B cell (primary cell): Measurements from ENCODE around the gene PC. TPM values are rescaled to one million over a fixed set of nuclear protein-coding genes. Genes with fewer than 3 reads are reported as not detected.

Source experiments
- ATAC-seq: fragments of 200-7000 bp; cut with Tn5 transposase; one replicate; pipeline ENCODE4 v1.10.0; 2021; ENCODE audit warnings: low read depth, mild to moderate bottlenecking, moderate number of reproducible peaks, moderate library complexity
- CTCF ChIA-PET: fragments of 350-600 bp; sonication (Branson Sonifier 250); formaldehyde crosslinking; loops from one replicate; lab custom pipeline; 2021; ENCODE audit warnings: antibody characterized with exemption, inconsistent platforms; lab: Charles Lee
- POLR2A ChIA-PET: fragments of 350-600 bp; sonication (Branson Sonifier 250); formaldehyde crosslinking; loops from one replicate; lab custom pipeline; 2021; ENCODE audit warnings: antibody characterized with exemption; lab: Charles Lee
- DNase-seq: peaks from one replicate; pipeline ENCODE4 v3.0.0; 2013
- H2AFZ ChIP-seq: 2 replicates; pipeline ENCODE4 v1.6.1; 2012; ENCODE audit warnings: mild to moderate bottlenecking, low read depth, low read length; ENCODE audit not compliant: insufficient read depth, poor library complexity, severe bottlenecking
- H3K27ac ChIP-seq, 2 donors: 1 replicate in 1 of 2; 2 replicates in 1 of 2; pipeline ENCODE4 v1.5.1; 2012 to 2013; ENCODE audit warnings: low read length in 2 of 2, mild to moderate bottlenecking in 2 of 2, moderate library complexity in 1 of 2
- H3K27me3 ChIP-seq, 4 experiments: fragments of 200-600 bp in 1 of 4; sonication (generic) in 1 of 4; replicated peaks in 1 of 4; 1 replicate in 2 of 4; 2 replicates in 2 of 4; pipeline versions ENCODE4 v1.6.1 to v1.7.0; 2013 to 2016; ENCODE audit warnings: low read length in 3 of 4, mild to moderate bottlenecking in 2 of 4, mixed read lengths in 1 of 4, moderate library complexity in 1 of 4; ENCODE audit not compliant: insufficient read depth in 4 of 4, control insufficient read depth in 3 of 4; ENCODE audit errors: control extremely low read depth in 1 of 4
- H3K36me3 ChIP-seq, 2 experiments: replicated peaks in 1 of 2; 1 replicate in 1 of 2; 2 replicates in 1 of 2; pipeline versions ENCODE4 v1.6.1 to v1.7.1; 2013; ENCODE audit warnings: low read length in 1 of 2; ENCODE audit not compliant: insufficient read depth in 2 of 2, control insufficient read depth in 1 of 2; ENCODE audit errors: control extremely low read depth in 1 of 2, extremely low read depth in 1 of 2
- H3K4me1 ChIP-seq, 2 donors: fragments of 200-600 bp in 1 of 2; sonication (generic) in 1 of 2; 1 replicate in 1 of 2; 2 replicates in 1 of 2; pipeline versions ENCODE4 v1.5.1 to v1.6.1; 2013 to 2017; ENCODE audit warnings: low read length in 2 of 2; ENCODE audit not compliant: control insufficient read depth in 2 of 2, insufficient read depth in 2 of 2
- H3K4me2 ChIP-seq: replicated peaks from 2 replicates; pipeline ENCODE3; 2012; ENCODE audit warnings: mild to moderate bottlenecking, low read depth, low read length; ENCODE audit not compliant: poor library complexity, severe bottlenecking
- H3K4me3 ChIP-seq, 5 experiments: fragments of 200-600 bp in 1 of 5; sonication (generic) in 1 of 5; 1 replicate in 3 of 5; 2 replicates in 2 of 5; pipeline versions ENCODE4 v1.5.1 to v1.7.0; 2011 to 2016; ENCODE audit warnings: low read length in 4 of 5, mild to moderate bottlenecking in 4 of 5, low read depth in 2 of 5, control low read depth in 1 of 5, moderate library complexity in 1 of 5; ENCODE audit not compliant: insufficient read depth in 1 of 5; ENCODE audit errors: control extremely low read depth in 1 of 5, extremely low read depth in 1 of 5
- H3K79me2 ChIP-seq: fragments of 200-600 bp; sonication (generic); one replicate; pipeline ENCODE4 v1.6.0; 2016; ENCODE audit warnings: low read length; ENCODE audit not compliant: control insufficient read depth, insufficient read depth
- H3K9ac ChIP-seq: fragments of 200-600 bp; sonication (generic); 2 replicates; pipeline ENCODE4 v1.6.1; 2017; ENCODE audit warnings: mild to moderate bottlenecking, low read length, moderate library complexity
- H3K9me3 ChIP-seq, 3 donors: one replicate each; pipeline versions ENCODE4 v1.6.1 to v1.7.1; 2013; ENCODE audit warnings: low read length in 2 of 3; ENCODE audit not compliant: control insufficient read depth in 2 of 3, insufficient read depth in 1 of 3; ENCODE audit errors: control extremely low read depth in 1 of 3
- H4K20me1 ChIP-seq: 2 replicates; pipeline ENCODE4 v1.6.0; 2012; ENCODE audit warnings: mild to moderate bottlenecking, low read length; ENCODE audit not compliant: insufficient read depth, control insufficient read depth, poor library complexity, severe bottlenecking
- H3K27ac Mint-ChIP-seq: one replicate; pipeline ENCODE4 v1.8.0; 2021; ENCODE audit warnings: mixed read lengths
- H3K27me3 Mint-ChIP-seq: one replicate; pipeline ENCODE4 v1.8.0; 2021; ENCODE audit warnings: mixed read lengths
- H3K4me1 Mint-ChIP-seq: one replicate; pipeline ENCODE4 v1.8.0; 2021; ENCODE audit warnings: mixed read lengths
- H3K4me3 Mint-ChIP-seq: one replicate; pipeline ENCODE4 v1.8.0; 2021; ENCODE audit warnings: mixed read lengths
- H3K9me3 Mint-ChIP-seq: one replicate; pipeline ENCODE4 v1.8.0; 2022; ENCODE audit warnings: mixed read lengths; ENCODE audit not compliant: insufficient read depth
- EZH2 ChIP-seq: IDR thresholded peaks from 2 replicates; pipeline ENCODE4 v1.6.1; 2012; ENCODE audit warnings: borderline replicate concordance, low read depth, mild to moderate bottlenecking, moderate library complexity, low read length; ENCODE audit not compliant: insufficient read depth, poor library complexity, severe bottlenecking
- WGBS: methylation state at CpG from one replicate; pipeline ENCODE4 v1.1.5; 2013; ENCODE audit warnings: missing lambda C conversion rate; ENCODE audit not compliant: insufficient coverage; 5-methylcytosine and 5-hydroxymethylcytosine counted together
- intact Hi-C: fragments of 100-400 bp; cut with micrococcal nuclease; formaldehyde crosslinking; loops from one replicate; pipeline ENCODE4 v1.10.0; 2022
- polyA plus RNA-seq: library from polyadenylated mRNA; depleted of rRNA; stranded (reverse); fragments of >200 nt; gene quantifications from 2 replicates; pipeline ENCODE4 v1.2.3, GENCODE V29; 2012
- total RNA-seq, 2 donors: library from RNA; stranded (reverse); fragments of 120-200 nt in 1 of 2; gene quantifications; 1 replicate in 1 of 2; 2 replicates in 1 of 2; pipeline versions ENCODE4 v1.2.3 to v1.2.4, GENCODE V29; 2013 to 2022
- TF ChIP-seq, protein P1 (sequence below): fragments of 200-600 bp; IDR thresholded peaks from one replicate; pipeline ENCODE4 v1.8.0; 2022; ENCODE audit warnings: antibody characterized with exemption, mild to moderate bottlenecking

The PC gene
- total and polyA plus RNA-seq, 2 donors (not counting 1 experiment from before 2014, with no cell fraction given), result 1.5 to 4.4 TPM

DNA sequence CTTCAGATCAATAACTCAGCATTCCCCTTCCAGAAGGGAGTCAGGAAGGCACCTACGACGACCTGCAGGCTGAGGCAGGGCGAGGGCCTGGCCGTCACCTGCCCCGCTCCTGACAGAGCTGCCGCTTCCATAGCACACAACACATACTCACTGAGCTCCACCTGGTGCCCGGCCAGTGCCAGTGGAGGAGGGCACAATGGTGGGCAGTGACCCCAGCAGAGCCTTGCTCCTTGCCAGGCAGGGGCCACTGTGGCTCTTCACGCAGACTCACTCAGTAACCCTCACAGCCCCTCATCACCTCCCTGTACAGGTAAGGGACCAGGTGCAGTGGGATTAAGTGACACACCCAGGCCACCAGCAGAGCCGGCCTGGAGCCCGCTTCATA is 76.7 kb downstream of the PC start:
- POLR2A ChIA-PET, result interaction anchor here (0.5 to 0.6 kb wide), 2 partner anchors 224 to 347 kb away, joined by 4 to 5 read pairs; no protein-coding TSS in a partner anchor
- DNase-seq (no peak), ATAC-seq (no peak)
- TF ChIP-seq, protein P1, sequence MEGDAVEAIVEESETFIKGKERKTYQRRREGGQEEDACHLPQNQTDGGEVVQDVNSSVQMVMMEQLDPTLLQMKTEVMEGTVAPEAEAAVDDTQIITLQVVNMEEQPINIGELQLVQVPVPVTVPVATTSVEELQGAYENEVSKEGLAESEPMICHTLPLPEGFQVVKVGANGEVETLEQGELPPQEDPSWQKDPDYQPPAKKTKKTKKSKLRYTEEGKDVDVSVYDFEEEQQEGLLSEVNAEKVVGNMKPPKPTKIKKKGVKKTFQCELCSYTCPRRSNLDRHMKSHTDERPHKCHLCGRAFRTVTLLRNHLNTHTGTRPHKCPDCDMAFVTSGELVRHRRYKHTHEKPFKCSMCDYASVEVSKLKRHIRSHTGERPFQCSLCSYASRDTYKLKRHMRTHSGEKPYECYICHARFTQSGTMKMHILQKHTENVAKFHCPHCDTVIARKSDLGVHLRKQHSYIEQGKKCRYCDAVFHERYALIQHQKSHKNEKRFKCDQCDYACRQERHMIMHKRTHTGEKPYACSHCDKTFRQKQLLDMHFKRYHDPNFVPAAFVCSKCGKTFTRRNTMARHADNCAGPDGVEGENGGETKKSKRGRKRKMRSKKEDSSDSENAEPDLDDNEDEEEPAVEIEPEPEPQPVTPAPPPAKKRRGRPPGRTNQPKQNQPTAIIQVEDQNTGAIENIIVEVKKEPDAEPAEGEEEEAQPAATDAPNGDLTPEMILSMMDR, result no peak
- no peak for TF ChIP-seq EZH2
- CTCF ChIA-PET, result interaction anchor here (1.3 to 3.8 kb wide), 3 partner anchors 9 to 186 kb away, joined by 3 to 28 read pairs (median 6); no protein-coding TSS in a partner anchor
- H3K4me2 ChIP-seq, result no peak overlapping the region
- peaks cover 16% of the 10 kb centered on the region for H3K27me3 Mint-ChIP-seq
- whole genome bisulfite sequencing, result 91% methylated on average over 10 of the region's 10 CpGs
- no peak overlapping the region for H3K27ac Mint-ChIP-seq
- H3K4me1 ChIP-seq, result no peaks in the 10 kb centered on the region
- H3K27ac ChIP-seq, result no peak overlapping the region
- H3K79me2 ChIP-seq, result no peaks in the 10 kb centered on the region
- no peak overlapping the region for H2AFZ ChIP-seq
- H3K9ac ChIP-seq, result no peak overlapping the region
- no peaks in the 10 kb centered on the region for H3K9me3 Mint-ChIP-seq
- H3K36me3 ChIP-seq, result no peaks in the 10 kb centered on the region
- intact Hi-C loops, result no loop called here
- H4K20me1 ChIP-seq, result no peaks in the 10 kb centered on the region
- peaks cover 0 to 5% (median 0%) of the 10 kb centered on the region in 4 experiments for H3K27me3 ChIP-seq
- H3K4me1 Mint-ChIP-seq, result no peaks in the 10 kb centered on the region
- no peak overlapping the region for H3K4me3 ChIP-seq
- H3K9me3 ChIP-seq, result no peaks in the 10 kb centered on the region
- no peak overlapping the region for H3K4me3 Mint-ChIP-seq

DNA sequence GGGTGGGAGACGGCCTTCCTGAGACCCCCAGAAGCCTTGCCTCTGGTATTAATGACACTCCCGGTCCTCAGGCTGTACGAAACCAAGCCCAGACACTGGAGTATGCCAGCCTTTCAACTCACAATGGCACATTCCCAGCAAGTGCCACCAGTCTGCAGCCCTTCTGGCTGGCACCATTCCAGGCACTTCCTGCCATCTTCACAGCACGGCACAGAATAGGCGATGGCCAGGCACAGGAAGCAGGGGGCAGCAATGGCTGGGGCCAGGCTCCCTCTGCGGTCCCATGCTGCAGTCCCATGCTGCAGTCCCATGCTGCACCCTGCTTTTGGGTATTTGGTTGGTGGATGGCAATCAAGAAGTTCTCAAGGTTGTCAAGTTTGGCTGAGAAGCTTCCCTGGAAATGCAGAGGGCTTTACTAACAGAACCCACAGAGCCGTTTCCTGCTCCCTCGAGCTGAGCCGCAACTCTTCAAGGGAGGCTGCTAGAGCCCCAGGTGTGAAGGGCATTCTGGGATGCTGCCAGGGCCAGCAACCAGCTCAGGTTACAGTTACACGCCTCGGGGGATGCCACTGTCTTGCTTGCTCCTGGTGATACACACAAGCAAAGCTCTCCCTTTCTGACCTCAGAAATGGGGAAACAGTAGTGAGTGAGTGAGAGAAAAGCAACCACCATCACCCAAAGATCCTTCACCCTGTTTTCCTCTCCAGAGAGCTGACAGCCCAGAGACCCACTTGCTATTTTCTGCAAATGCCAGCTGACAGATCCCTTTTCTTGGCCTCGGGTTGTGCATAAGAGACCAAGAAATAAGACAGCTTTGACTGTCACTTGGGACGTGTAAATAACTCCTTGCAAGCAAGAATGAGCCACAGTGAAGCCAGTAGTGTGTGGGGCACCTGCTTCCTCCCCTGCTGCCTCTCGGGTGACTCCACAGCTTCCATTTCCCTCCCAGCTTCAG is 77.4 kb downstream of the PC start:
- H3K27ac Mint-ChIP-seq, result no peak overlapping the region

More for the DNA sequence above, 77.4 kb downstream of the PC start:
- no peak for ATAC-seq
- Histone ChIP-seq H3K4me1 (no peaks in the 10 kb centered on the region), H3K9ac (no peak overlapping the region), H3K79me2 (no peaks in the 10 kb centered on the region), H4K20me1 (no peaks in the 10 kb centered on the region), H2AFZ (no peak overlapping the region), H3K27ac (no peak overlapping the region), H3K4me3 (no peak overlapping the region), H3K9me3 (no peaks in the 10 kb centered on the region), H3K36me3 (no peaks in the 10 kb centered on the region), H3K4me2 (no peak overlapping the region), H3K27me3 (peaks cover 0 to 5% (median 0%) of the 10 kb centered on the region in 4 experiments)
- Mint-ChIP-seq H3K9me3 (no peaks in the 10 kb centered on the region), H3K4me1 (no peaks in the 10 kb centered on the region), H3K4me3 (no peak overlapping the region), H3K27me3 (peaks cover 16% of the 10 kb centered on the region)
- TF ChIP-seq, protein P1, result no peak
- no peak for TF ChIP-seq EZH2
- CTCF ChIA-PET, result interaction anchor here (0.7 to 3.8 kb wide), 3 partner anchors 8 to 186 kb away, joined by 3 to 28 read pairs (median 6); no protein-coding TSS in a partner anchor
- no peak for DNase-seq
- POLR2A ChIA-PET, result no interaction called here
- 29% methylated on average over 14 of the region's 14 CpGs for WGBS
- intact Hi-C loops, result no loop called here
